NCI-H2171 treated with DMSO at 0.1 percent for 48 hours (cell line): ENCODE data around the gene PBX1.
A peak's percentile ranks its signal among the peaks of the same experiment; 100 is the strongest.
"Not testable (repeated sequence)": the region's sequence is repeated elsewhere in the genome, so short reads cannot be mapped to it uniquely, and the experiment has no call there.

Experiments used
- DNase-seq: peaks from one replicate; lab custom pipeline; 2025; lab: John Stamatoyannopoulos, UW

The PBX1 gene

GRCh38 chr1:164590592-164590991 lies 31.6 kb downstream of the PBX1 start:
- DNase-seq = no peak

DNA sequence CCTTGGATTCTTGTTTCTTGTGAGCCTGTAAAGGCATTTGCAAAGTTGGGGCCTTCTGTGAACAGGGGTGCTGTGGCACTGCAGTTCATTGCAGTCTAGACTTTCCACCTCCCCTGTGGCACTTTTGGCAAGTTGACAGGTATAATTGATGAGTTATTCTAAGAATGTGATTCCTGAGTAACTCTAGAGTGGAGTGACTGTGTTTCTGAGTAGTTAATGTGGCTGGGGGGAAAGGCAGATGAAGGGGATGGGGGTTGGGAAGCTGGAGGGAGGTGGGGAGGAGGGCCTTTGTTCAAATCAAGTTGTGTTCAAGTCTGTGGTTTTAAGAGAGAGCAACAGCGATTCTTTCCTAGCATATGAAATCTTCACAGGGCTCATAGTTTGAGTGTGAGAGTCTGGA lies 32.9 kb downstream of the PBX1 start:
- no peak for DNase-seq

DNA sequence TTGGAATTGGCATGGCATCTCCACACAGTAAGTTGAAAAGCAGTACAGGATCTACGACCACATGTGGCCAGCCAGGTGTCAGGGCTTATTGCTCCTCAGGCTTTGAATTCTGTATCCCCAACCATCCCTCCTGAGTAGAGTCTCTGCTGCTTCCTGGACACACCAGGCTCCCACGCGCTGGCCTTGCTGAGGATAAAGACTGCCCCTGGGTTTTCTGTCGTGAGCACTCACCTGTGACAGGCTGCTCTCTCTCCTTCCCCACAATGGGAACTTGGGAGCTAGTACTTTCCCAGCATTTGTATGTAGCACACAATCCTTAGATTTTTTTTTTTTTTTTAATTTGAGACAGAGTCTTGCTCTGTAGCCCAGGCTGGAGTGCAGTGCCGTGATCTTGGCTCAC lies 33.6 kb downstream of the PBX1 start:
- DNase-seq = no peak

- no peak for DNase-seq
These were observed 36.2 kb downstream of the PBX1 start for GRCh38 chr1:164595212-164595611.

- no peak for DNase-seq
These were observed 37.2 kb downstream of the PBX1 start for GRCh38 chr1:164596172-164596571.

- DNase-seq = no peak
These were observed 39.7 kb downstream of the PBX1 start for GRCh38 chr1:164598719-164599118.

DNA sequence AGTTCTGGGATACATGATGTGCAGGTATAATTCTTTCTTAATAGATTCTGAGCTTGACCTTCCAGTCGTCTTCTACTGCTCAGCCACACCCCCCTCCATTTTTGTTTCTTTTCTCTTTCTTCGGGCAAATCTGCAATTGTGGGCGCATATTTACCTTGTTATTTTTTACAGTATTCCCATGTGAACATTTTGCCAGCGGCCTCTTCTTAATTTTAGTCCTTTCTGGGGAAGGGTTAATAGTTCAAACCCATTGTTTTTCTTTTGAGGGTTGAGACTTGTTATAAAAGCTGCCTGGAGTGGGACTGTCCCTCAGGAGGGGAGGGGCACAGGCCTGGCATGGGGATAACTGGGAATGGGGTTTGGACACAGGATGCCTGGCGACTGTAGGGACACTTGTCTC lies 40.3 kb downstream of the PBX1 start:
- DNase-seq = no peak

DNA sequence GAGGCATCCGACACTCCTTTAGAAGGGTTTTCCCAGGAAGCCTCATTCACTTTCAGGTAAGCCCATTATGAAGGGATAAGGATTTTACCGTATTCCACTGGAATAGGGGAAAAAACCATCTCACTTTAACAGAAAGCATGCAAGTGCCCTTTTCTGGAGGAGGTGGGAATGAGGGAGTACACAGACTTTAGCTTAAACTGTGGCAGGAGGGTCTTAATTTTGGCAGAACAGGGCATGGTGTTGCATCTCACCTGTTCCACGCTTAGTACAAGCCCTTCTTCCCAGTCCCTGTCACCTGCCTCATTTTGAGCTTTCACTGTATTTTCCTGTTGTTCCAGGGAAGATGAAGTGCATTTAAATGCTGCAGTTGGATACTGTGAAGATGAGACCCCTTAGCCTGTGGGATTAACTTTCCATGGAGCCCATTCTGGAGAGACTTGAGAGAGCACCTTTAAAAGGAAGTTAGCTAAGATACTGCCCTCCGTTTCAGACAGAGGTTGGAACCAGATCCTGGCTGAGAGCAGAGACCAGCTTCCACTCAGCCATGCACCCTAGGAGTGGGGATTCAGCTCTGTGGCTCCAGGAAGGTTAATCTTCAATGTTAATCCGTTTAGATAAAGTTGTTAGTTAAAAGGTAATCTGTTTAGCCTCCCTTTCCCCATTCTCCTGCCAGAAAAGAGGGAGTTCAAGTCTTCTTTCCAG lies 42.6 kb downstream of the PBX1 start:
- no peak for DNase-seq

GRCh38 chr1:164602101-164602422 lies 43.1 kb downstream of the PBX1 start:
- no peak for DNase-seq

GRCh38 chr1:164602480-164603093 lies 43.6 kb downstream of the PBX1 start:
- peak; percentile 55 for DNase-seq

DNA sequence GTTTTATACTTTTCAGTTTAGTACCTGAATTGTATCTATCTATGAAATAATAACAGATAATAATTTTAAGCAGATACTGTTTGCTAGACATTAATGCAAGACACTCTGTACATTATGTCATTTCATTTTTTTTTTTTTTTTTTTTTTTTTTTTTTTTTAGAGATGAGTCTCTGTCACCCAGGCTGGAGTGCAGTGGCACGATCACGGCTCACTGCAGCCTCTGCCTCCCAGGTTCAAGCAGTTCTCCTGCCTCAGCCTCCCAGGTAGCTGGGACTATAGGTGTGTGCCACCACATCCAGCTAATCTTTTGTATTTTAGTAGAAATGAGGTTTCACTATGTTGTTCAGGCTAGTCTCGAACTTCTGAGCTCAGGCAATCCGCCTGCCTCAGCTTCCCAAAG lies 44.8 kb downstream of the PBX1 start:
- DNase-seq = not testable (repeated sequence)

DNA sequence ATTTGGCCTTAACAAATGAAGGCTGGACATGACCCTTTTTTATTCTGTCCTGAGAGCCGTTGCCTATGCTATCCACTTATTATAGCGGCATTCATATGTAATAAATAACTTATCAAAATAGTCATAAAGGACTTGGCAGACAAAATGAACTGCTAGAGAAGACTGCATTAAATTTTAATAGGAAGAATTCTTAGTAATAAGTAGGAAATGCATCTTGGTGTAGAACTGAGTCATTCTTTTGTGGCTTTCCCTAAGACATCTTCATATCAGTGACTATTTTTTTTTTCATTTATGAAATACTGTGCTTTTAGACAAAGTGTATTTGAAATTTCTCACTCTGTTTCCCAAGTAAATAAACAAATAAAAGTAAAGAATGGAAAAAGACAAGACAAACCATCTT lies 45.6 kb downstream of the PBX1 start:
- DNase-seq = no peak

DNA sequence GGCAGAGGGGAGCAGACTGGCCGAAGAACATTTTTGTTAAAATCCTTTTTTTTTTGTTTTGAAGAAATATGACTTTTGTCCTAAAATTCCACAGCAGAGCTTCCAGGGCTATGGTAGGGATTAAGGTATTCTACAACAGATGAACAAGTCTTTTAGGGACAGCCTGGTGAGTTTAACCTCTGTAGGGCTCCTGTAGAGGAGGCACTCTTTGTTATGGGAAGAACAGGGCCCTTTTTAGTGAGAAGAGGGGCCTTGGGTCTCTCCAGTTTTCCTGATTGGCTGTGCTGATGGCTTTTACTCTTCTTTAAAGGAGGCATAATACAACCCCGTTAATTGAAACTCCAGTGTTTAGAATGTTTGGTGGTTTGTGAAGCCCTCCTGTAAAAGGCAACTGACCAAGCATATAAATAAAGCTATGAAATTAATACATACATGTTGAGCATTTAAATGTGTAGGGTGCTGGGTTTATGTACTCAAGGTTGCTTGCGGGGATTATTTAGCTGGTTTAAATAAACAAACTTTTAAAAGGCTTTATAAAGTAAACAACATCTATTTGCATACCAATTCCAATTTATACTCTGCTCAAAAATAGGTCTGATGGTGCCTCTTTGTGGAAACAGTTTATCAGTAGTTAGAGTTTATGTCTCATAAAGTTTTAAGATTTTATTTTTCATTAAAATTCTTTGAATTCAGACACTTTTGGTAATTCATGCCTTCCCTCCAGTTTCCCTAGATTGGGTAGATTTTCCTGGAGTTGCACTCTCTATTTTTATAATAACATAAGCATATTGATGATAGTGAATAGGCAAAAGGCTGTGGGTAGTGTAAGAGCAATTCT lies 46.5 kb downstream of the PBX1 start:
- DNase-seq = no peak

GRCh38 chr1:164607351-164607750 lies 48.4 kb downstream of the PBX1 start:
- no peak for DNase-seq

DNA sequence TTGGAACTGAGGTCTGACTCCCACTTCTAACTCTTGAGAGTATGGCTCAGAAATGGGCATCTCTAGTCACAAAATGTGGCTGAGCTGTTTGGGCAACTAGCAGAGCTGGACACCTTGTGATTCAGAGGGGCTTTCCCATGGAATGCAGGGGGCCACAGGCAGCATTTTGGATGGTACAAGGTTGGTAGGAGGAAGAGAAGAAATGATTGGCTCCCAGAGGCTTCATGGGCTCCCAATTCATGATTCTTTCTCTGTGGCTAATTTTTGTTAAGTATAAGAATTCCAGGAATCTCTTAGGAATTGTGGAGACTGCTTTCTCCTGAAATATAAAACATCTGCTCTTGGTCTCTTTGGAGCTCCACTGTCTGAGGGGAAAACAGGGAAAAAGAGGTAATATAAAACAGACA lies 49.7 kb downstream of the PBX1 start:
- no peak for DNase-seq

DNA sequence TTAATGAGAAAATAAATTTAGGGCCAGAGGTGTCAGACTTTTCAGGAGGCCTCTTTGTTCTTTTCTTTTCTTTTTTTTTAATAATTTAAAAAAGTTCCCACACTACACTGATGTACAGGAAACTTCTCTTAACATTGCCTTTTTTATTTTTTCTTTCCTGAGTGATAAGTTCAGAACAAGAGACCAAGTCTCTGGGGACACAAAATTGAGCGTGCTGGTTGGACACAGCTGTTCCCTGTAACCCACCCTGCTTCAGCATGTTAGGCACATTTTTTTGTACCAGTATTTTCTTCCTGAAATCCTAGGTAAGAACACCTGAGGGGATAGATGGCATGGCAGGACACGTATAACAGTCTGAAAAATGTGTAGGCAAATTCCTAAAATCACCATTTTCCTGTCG lies 50.1 kb downstream of the PBX1 start:
- peak; percentile 90 for DNase-seq

DNA sequence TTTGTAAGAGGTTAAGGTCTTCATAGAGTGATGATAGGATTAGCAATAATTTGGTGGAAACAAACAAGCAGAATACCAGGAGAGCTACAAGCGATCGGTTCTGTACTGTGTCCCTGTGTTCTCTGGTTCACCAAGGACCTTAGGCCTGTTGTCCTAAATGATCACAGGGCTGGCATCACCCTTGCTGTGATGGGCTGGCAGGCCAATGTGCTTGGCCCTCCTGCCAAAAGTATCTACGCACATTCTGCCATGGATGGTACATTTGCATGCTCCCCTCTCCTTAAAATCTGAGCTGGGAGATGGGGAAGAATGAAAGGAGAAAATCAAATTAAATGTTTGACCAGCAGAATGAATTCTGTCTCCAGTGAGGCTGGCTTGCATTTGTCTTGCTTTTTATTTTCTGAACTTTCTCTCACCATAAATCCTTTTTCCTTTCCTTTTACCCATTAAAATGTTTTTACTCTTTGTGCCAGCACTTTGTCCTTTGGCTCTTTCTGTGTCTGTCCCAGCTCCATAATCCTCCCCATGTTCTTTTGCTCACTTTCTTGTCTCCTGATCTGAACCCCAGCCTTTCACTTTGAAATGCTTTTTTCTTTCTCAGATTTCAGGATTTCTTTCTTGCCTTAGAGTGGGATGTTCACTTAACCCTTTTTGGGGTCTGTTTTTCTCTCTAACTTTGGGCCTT lies 51.7 kb downstream of the PBX1 start:
- DNase-seq = no peak

- DNase-seq = peak; percentile 89
These were observed 53.0 kb downstream of the PBX1 start for GRCh38 chr1:164611754-164612642.

GRCh38 chr1:164613176-164613575 lies 54.2 kb downstream of the PBX1 start:
- no peak for DNase-seq

- DNase-seq = no peak
These were observed 55.3 kb downstream of the PBX1 start for GRCh38 chr1:164614316-164614715.

- no peak for DNase-seq
These were observed 58.6 kb downstream of the PBX1 start for GRCh38 chr1:164617377-164618201.
